HepG2 (cell line): ENCODE measurements around the gene MAGEL2. TPM values are rescaled to one million over a fixed set of nuclear protein-coding genes. Genes with fewer than 3 reads are reported as not detected.

Experiments
- AGO1 ChIP-seq: fragments of 200-400 bp; formaldehyde crosslinking; IDR thresholded peaks from 2 replicates; pipeline ENCODE4 v1.6.1; 2017; ENCODE audit warnings: mild to moderate bottlenecking, low read depth, low read length, moderate library complexity; ENCODE audit not compliant: poor library complexity, severe bottlenecking
- AKAP8 ChIP-seq: sonication (generic); formaldehyde crosslinking; IDR thresholded peaks from 2 replicates; pipeline ENCODE4 v1.5.1; 2020; ENCODE audit warnings: mild to moderate bottlenecking, missing genetic modification reagents
- DMAP1 ChIP-seq: IDR thresholded peaks from 2 replicates; pipeline ENCODE4 v1.6.1; 2016
- ELF1 ChIP-seq: sonication (generic); formaldehyde crosslinking; IDR thresholded peaks from 2 replicates; pipeline ENCODE4 v1.4.0; 2020; ENCODE audit warnings: missing genetic modification reagents
- ELK4 ChIP-seq: sonication (generic); formaldehyde crosslinking; IDR thresholded peaks from 2 replicates; pipeline ENCODE4 v1.9.0; 2021; ENCODE audit warnings: missing genetic modification reagents, borderline replicate concordance
- ISX ChIP-seq: sonication (generic); formaldehyde crosslinking; conservative IDR thresholded peaks from 2 replicates; pipeline ENCODE4 v1.5.0; 2020; ENCODE audit warnings: missing genetic modification reagents
- KDM2A ChIP-seq: sonication (generic); formaldehyde crosslinking; IDR thresholded peaks from 2 replicates; pipeline ENCODE4 v1.4.0; 2020; ENCODE audit warnings: low read depth, missing genetic modification reagents, borderline replicate concordance
- MAZ ChIP-seq, 2 experiments: sonication (generic) in 1 of 2; formaldehyde crosslinking in 1 of 2; IDR thresholded peaks; 2 replicates each; pipeline versions ENCODE4 v1.5.0 to v1.6.1; 2012 to 2020; ENCODE audit warnings: low read depth in 2 of 2, mild to moderate bottlenecking in 2 of 2, borderline replicate concordance in 1 of 2, improper control_type of control experiment in 1 of 2, low read length in 1 of 2, missing genetic modification reagents in 1 of 2, moderate library complexity in 1 of 2
- RARG ChIP-seq: sonication (generic); formaldehyde crosslinking; IDR thresholded peaks from 2 replicates; pipeline ENCODE4 v1.4.0; 2020; ENCODE audit warnings: low read depth, mild to moderate bottlenecking, missing genetic modification reagents
- RELA ChIP-seq: sonication (generic); formaldehyde crosslinking; IDR thresholded peaks from 2 replicates; pipeline ENCODE4 v1.4.0; 2020; ENCODE audit warnings: missing genetic modification reagents
- RFXANK ChIP-seq: IDR thresholded peaks from 2 replicates; pipeline ENCODE4 v1.6.1; 2016
- STAG1 ChIP-seq: sonication (generic); formaldehyde crosslinking; IDR thresholded peaks from 2 replicates; pipeline ENCODE4 v1.4.0; 2020; ENCODE audit warnings: missing genetic modification reagents
- TAF1 ChIP-seq: sonication (generic); formaldehyde crosslinking; IDR thresholded peaks from 2 replicates; pipeline ENCODE4 v1.4.0; 2020; ENCODE audit warnings: missing genetic modification reagents
- TERF1 ChIP-seq: sonication (generic); formaldehyde crosslinking; IDR thresholded peaks from 2 replicates; pipeline ENCODE4 v1.8.0; 2022; ENCODE audit warnings: mild to moderate bottlenecking, missing genetic modification reagents, moderate library complexity
- TFDP1 ChIP-seq: IDR thresholded peaks from 2 replicates; pipeline ENCODE4 v1.6.1; 2016; ENCODE audit warnings: missing compliant biosample characterization, missing genetic modification reagents, borderline replicate concordance
- ZFP36L1 ChIP-seq: sonication (generic); formaldehyde crosslinking; IDR thresholded peaks from 2 replicates; pipeline ENCODE4 v1.8.0; 2022; ENCODE audit warnings: mild to moderate bottlenecking, missing genetic modification reagents, moderate library complexity
- ZNF17 ChIP-seq: sonication (generic); formaldehyde crosslinking; IDR thresholded peaks from 2 replicates; pipeline ENCODE4 v1.5.0; 2020; ENCODE audit warnings: mild to moderate bottlenecking, missing genetic modification reagents
- ZNF549 ChIP-seq: sonication (generic); formaldehyde crosslinking; IDR thresholded peaks from 2 replicates; pipeline ENCODE4 v1.5.0; 2020; ENCODE audit warnings: missing genetic modification reagents
- ZNF572 ChIP-seq: sonication (generic); formaldehyde crosslinking; IDR thresholded peaks from 2 replicates; pipeline ENCODE4 v1.5.1; 2020; ENCODE audit warnings: mild to moderate bottlenecking, missing genetic modification reagents
- ZNF691 ChIP-seq: sonication (generic); formaldehyde crosslinking; IDR thresholded peaks from 2 replicates; pipeline ENCODE4 v1.4.0; 2020; ENCODE audit warnings: missing genetic modification reagents, low read depth, mild to moderate bottlenecking, borderline replicate concordance
- ZNF746 ChIP-seq: sonication (generic); formaldehyde crosslinking; IDR thresholded peaks from 2 replicates; pipeline ENCODE4 v1.8.0; 2022; ENCODE audit warnings: mild to moderate bottlenecking, missing genetic modification reagents
- polyA plus RNA-seq, 8 experiments: library from polyadenylated mRNA; depleted of rRNA in 3 of 8; stranded (reverse) in 7 of 8; unstranded in 1 of 8; fragments of >200 nt; fragmentation: Illumina TruSeq in 4 of 8; extraction: Trizol in 4 of 8; gene quantifications; 2 replicates each; pipeline versions ENCODE4 v1.2.1 to v1.2.3, GENCODE V29; 2011 to 2016; ENCODE audit warnings: low read depth in 4 of 8, missing spikeins in 1 of 8, mixed read lengths in 1 of 8; ENCODE audit not compliant: insufficient read depth in 1 of 8
- total RNA-seq, 5 experiments: library from RNA; depleted of rRNA; stranded (reverse); fragments of >200 nt; fragmentation: Illumina TruSeq; extraction: Trizol; gene quantifications; 2 replicates each; pipeline ENCODE4 v1.2.3, GENCODE V29; 2016; ENCODE audit warnings: low read depth in 1 of 5

MAGEL2 gene
- total and polyA plus RNA-seq, 2 of the 13 experiments (the other 11 are each of a cell fraction or from before 2014, with no cell fraction given): not detected

GRCh38 chr15:23642413-23643044 is 5.1 kb downstream of the MAGEL2 start (continued):
- no peak for TF ChIP-seq ZNF572 (CRISPR knock-in tag)
- TF ChIP-seq TFDP1 (CRISPR knock-in tag): no peak
- TF ChIP-seq ZFP36L1: no peak
- no peak for TF ChIP-seq ISX
- no peak for TF ChIP-seq ZNF746 (CRISPR knock-in tag)
- no peak for TF ChIP-seq ZNF691 (CRISPR knock-in tag)
- TF ChIP-seq RELA (CRISPR knock-in tag): no peak
- no peak for TF ChIP-seq MAZ (IDR thresholded peaks at IDR 0.05; ENCODE audit: borderline replicate concordance, low read depth, low read length)
- no peak for TF ChIP-seq MAZ (CRISPR knock-in tag; IDR thresholded peaks at IDR 0.05; ENCODE audit: low read depth)
- TF ChIP-seq ELK4 (CRISPR knock-in tag): no peak
- TF ChIP-seq TERF1 (CRISPR knock-in tag): no peak
- no peak for TF ChIP-seq DMAP1
- no peak for TF ChIP-seq TAF1 (CRISPR knock-in tag)
- no peak for TF ChIP-seq ZNF549 (CRISPR knock-in tag)
- no peak for TF ChIP-seq RARG (CRISPR knock-in tag)
- no peak for TF ChIP-seq AKAP8 (CRISPR knock-in tag)
- no peak for TF ChIP-seq ZNF17 (CRISPR knock-in tag)
- no peak for TF ChIP-seq RFXANK (CRISPR knock-in tag)
- peak; percentile 53; the same call in 1 of the 2 replicates for TF ChIP-seq KDM2A (CRISPR knock-in tag)
- TF ChIP-seq STAG1 (CRISPR knock-in tag): peak; percentile 99
- no peak for TF ChIP-seq AGO1
- no peak for TF ChIP-seq ELF1 (CRISPR knock-in tag)
